ENCODE data around the gene IMPDH1. TPM values are rescaled to one million over a fixed set of nuclear protein-coding genes. Genes with fewer than 3 reads are reported as not detected.

IMPDH1 gene
- polyA plus RNA-seq, 4 donors, result 11.8 to 30.9 (median 25.8) TPM

DNA sequence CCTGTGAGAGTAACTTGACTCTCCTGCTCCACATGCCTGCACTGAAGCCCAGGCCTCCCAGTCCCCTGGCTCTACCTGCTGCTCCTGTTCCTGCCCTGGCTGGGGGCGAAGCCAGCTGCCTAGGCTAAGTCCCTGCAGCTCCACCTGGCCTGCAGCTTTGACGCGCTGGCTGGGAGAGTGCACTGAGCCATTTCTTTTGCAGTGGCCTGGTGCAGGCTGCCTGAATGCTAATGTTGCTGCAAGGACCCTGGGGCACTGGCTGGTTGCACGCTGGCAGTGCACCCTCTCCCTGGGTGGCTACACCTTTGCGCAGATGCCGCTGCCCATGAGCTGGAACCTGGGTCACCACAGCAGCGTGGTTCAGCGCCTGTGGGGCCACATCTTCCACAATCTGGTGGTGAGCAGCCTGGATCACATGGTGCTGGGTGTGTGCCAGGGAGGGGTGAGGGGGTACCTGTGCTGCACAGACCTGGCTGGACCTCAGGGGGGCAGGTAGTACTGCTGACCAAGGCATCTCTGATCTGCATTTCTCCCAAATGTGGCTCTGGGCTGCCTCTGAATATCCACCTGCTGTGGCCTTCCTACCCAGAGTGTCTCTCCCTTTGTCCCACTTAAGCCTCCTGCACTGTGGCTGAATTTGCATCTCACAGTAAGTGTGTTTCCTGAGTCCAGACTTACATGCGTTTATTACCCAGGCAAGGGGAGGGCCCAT is 20.0 kb downstream of the IMPDH1 start:
- DNase-seq (ENCODE audit: low read depth in 4 of 4, low spot score in 3 of 4), result no peak

DNA sequence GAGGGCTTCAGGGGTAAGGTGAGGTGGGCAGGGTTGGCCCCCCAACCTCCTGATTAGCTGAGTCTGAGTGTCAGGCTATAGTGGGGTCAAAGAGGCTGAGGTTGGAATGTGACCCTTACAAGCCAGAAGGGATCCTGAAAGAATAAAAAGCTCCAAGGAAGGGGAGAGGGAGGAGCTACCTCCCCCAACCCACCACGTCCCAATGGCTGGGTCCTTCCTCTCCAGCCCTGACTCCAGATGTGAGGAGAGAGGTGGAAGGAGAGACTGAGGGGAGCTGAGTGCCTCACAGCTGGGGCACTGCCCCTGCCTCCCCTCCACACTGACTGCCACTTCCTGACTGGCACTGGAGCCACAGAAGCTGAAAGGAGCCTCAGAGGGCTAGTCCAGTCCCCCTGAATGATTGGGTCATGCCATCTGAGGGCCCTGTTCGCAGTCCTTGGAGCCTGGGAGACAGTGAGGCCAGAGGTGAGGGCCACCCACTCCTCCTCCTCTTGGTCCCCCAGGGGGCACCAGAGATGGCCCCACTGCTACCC is 20.6 kb downstream of the IMPDH1 start:
- DNase-seq (ENCODE audit: low read depth in 4 of 4, low spot score in 3 of 4), result no peak

- DNase-seq (ENCODE audit: low read depth in 4 of 4, low spot score in 3 of 4), result no peak
Measured at GRCh38 chr7:128388145-128388485, 21.7 kb downstream of the IMPDH1 start.

DNA sequence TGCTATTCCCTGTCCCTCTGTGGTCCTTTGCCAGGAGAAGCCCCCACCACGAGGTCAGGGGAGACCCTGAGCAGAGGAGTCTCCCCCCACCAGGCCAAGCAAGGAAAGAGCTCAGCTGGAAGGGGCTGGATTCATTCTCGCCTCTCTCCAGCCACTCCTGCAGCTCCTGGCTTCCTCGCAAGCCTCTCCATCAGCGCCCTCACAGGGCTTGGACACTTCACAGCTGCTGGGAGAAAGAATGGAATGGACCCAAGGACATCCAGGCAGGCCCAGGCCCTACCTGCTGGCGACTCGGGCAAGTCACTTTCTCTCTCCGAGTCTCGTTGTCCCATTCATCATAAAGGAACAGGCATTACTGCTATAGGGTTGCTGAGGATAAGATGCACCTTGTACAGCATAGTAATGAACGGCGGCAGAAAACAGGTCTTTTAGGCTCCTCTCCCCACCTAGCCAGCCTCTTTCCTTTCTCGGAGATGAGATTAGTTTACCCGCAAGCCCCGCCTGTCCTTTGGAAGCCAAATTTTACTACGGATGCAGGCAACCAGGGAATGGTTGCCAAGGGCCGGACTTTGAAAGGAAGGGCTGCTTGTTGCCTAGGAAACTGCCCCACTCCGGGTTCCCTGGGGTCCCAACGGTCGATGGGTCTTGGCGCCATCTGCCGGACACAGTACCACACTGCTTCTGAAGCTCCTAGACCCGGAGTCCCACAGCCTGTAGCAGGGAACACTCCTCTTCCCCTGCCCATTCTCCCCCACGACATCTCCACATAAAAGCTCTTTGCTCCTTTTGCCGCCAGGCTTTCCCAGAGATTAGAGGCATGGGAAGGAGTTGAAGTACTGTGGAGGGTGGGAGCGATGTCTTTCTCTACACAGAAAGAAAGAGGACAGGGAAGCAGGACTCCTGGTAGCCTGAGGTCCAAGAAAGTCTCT is 22.3 kb downstream of the IMPDH1 start:
- no peak for DNase-seq (ENCODE audit: low read depth in 4 of 4, low spot score in 3 of 4)

GRCh38 chr7:128385988-128386925 is 23.5 kb downstream of the IMPDH1 start:
- DNase-seq (ENCODE audit: low read depth in 4 of 4, low spot score in 3 of 4), result no peak

- no peak for DNase-seq (ENCODE audit: low read depth in 4 of 4, low spot score in 3 of 4)
Measured at GRCh38 chr7:128384726-128385125, 25.1 kb downstream of the IMPDH1 start.

- no peak for DNase-seq (ENCODE audit: low read depth in 4 of 4, low spot score in 3 of 4)
Measured at GRCh38 chr7:128383776-128384175, 26.0 kb downstream of the IMPDH1 start.

DNA sequence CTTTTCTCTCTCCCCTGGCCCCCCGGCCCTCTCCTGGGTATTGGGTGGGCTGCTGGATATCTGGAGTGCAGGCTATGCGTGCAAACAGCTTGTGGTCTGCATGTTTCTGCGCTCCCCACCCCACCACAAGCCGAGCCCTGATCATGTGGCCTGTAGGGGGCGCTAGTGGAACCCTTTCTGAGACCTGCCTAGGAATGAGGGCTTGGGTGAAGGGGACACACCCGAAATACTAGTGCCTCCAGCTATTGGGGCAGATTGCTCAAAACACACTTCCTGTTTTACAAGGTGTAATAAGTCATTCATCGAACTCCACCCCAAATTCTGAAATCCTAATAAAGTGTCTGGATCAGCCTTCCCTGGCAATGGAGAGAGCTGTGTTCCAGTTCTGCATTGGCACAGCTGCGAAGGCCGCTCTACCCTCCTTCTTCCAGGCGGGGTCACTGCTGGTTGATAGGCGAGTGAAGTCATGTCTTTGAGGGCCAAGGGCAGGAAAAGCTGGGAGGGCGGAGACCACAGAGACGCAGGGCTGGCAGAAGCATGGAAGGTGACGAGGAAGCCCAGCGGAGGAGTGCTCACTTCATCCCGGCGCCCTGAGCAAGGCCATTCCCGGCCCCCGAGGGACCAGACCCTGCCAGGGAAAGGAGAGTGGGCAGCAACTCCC is 28.5 kb downstream of the IMPDH1 start:
- no peak for DNase-seq (ENCODE audit: low read depth in 4 of 4, low spot score in 3 of 4)

DNA sequence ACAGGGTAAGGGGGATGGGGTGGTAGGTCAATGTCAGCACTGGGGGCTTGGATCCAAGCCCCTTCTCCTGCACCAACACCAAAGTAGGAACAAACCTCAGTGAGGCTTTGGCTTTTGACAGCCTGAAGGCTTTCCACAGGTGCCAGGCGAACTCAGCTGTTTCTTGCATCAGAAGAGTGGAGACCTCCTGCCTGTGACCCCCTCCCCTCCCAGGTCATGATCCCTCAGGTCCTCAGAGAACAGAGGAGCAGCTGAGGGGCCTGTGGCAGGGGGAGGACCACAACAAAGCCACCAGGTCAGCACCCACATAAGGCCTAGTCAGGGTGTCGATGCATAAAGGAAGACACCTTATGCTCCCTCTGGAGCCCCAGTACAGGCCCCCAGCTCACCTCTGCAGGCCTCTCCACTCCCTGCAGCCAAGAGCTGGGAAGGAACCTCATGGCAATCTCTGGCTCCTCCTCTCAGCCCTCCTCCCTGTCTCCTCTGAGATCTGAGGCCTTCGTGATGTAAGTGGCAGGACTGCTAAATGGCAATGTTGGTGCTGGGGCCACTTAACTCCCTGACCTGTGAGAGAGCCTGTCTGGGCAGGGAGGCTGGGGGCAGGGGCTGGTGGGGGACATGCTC is 29.2 kb downstream of the IMPDH1 start:
- DNase-seq (ENCODE audit: low read depth in 4 of 4, low spot score in 3 of 4), result no peak

GRCh38 chr7:128379900-128380479 is 29.8 kb downstream of the IMPDH1 start:
- no peak for DNase-seq (ENCODE audit: low read depth in 4 of 4, low spot score in 3 of 4)

DNA sequence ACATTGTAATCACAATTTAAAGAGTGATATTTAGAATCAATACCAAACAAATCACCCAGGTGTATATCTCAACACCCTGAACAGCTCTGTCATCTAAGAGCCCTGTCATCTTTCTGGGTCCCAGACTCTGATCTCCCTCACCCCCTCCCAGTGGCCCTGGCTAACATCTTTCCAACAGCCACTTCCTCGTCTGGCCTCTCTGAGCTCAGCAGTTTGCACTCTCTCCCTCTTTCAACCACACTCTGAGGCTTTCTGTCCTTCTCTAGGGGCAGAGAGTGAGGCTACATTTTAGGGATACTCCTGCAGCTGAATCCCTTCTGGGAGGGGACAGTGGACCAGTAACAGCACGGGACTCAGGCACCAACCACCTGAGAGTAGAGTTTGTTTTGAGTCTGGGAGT is 31.1 kb downstream of the IMPDH1 start:
- DNase-seq (ENCODE audit: low read depth in 4 of 4, low spot score in 3 of 4), result no peak

DNA sequence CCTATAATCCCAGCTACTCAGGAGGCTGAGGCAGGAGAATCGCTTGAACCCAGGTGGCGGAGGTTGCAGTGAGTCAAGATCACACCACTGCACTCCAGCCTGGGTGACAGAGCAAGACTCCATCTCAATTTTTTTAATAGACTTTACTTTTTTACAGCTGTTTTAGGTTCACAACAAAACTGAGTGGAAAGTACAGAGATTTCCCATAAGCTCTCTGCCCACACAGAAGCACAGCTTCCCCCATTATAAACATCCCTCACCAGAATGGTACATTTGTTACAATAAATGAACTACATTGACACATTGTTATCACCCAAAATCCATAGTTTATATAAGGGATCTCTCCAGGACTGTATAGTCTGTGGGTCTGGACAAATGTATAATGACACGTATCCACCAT is 33.7 kb downstream of the IMPDH1 start:
- no peak for DNase-seq (ENCODE audit: low read depth in 4 of 4, low spot score in 3 of 4)

- no peak for DNase-seq (ENCODE audit: low read depth in 4 of 4, low spot score in 3 of 4)
Measured at GRCh38 chr7:128374041-128374440, 35.7 kb downstream of the IMPDH1 start.

DNA sequence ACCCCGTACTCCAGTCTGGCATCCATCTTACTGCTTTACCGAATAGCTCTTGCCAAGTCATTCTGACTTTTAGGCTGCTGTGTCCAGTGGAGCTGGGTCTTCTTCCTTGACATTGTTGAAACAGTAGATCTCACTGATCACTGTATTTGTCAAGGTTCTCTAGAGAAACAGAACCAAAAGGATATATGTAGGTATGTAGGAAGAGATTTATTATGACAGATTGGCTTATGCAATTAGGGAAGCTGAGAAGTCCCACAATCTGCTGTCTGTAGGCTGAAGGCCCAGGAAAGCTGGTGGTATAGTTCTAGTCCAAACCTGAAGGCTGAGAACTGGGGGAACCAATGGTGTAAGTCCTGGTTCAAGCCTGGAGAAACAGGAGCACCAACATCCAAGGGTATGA is 36.2 kb downstream of the IMPDH1 start:
- no peak for DNase-seq (ENCODE audit: low read depth in 4 of 4, low spot score in 3 of 4)

DNA sequence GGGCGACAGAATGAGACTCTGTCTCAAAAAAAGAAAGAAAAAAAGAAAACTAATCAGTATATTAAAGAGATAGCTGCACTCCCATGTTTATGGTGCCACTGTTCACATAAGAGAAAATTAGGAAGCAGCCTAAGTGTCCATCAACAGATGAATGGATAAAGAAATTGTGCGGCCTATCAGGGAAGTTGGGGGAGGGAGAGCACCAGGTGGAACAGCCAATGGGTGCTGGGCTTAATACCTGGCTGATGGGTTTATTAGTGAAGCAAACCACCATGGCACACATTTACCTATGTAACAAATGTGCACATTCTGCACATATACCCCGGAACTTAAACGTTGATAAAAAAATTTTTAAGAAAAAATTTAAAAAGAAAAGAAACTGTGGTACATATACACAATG is 39.3 kb downstream of the IMPDH1 start:
- DNase-seq (ENCODE audit: low read depth in 4 of 4, low spot score in 3 of 4), result no peak

GRCh38 chr7:128366986-128367385 is 42.8 kb downstream of the IMPDH1 start:
- no peak for DNase-seq (ENCODE audit: low read depth in 4 of 4, low spot score in 3 of 4)

DNA sequence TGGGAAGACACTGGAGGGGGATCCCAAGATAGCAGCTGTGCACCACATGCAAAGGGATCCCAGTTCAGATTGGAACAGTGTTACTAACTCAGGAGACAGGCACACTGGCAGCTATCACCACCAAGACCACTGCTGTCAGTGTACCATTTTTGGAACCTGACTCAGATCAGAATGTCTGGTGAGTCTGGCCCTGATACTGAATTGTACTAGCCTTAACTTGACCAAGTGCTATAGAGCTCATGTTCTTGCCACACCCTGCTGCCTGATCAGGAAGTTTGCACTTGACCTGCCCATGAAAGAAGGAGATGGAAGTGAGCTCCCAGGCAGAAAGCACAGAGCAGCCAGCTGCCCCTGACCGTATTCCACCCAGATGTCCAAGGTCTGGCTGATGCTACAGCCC is 43.5 kb downstream of the IMPDH1 start:
- DNase-seq (ENCODE audit: low read depth in 4 of 4, low spot score in 3 of 4), result no peak

- DNase-seq (ENCODE audit: low read depth in 4 of 4, low spot score in 3 of 4), result no peak
Measured at GRCh38 chr7:128365432-128365831, 44.4 kb downstream of the IMPDH1 start.

GRCh38 chr7:128364166-128364870 is 45.5 kb downstream of the IMPDH1 start:
- DNase-seq (ENCODE audit: low read depth in 4 of 4, low spot score in 3 of 4), result no peak

Measured in left renal pelvis (tissue), 4 donors.